Lower lobe of right lung (tissue), 2 donors: ENCODE measurements around the gene WDR45B. TPM values are rescaled to one million over a fixed set of nuclear protein-coding genes. Genes with fewer than 3 reads are reported as not detected.
A peak's percentile ranks its signal among the peaks of the same experiment; 100 is the strongest.

Experiments
- ATAC-seq, 2 donors: fragments of 200-7000 bp; cut with Tn5 transposase; one replicate each; pipeline ENCODE4 v1.9.1; 2020 to 2022; ENCODE audit warnings: mild to moderate bottlenecking in 2 of 2, moderate library complexity in 2 of 2
- DNase-seq: peaks from one replicate; pipeline ENCODE4 v3.0.0-alpha.2; 2020
- H3K27ac ChIP-seq: fragments of 200-600 bp; one replicate; pipeline ENCODE4 v1.8.0; 2022
- H3K27me3 ChIP-seq: fragments of 200-600 bp; one replicate; pipeline ENCODE4 v1.8.0; 2022; ENCODE audit warnings: low read depth
- H3K36me3 ChIP-seq: fragments of 200-600 bp; one replicate; pipeline ENCODE4 v1.8.0; 2022; ENCODE audit warnings: mild to moderate bottlenecking
- H3K4me1 ChIP-seq: fragments of 200-600 bp; one replicate; pipeline ENCODE4 v1.8.0; 2022
- H3K4me3 ChIP-seq: fragments of 200-600 bp; one replicate; pipeline ENCODE4 v1.8.0; 2022; ENCODE audit warnings: mild to moderate bottlenecking
- H3K9me3 ChIP-seq: fragments of 200-600 bp; one replicate; pipeline ENCODE4 v1.8.0; 2022
- intact Hi-C: fragments of 100-400 bp; cut with DNase I; formaldehyde crosslinking; loops from one replicate; pipeline ENCODE4 v1.11.0; 2022
- total RNA-seq: library from RNA; stranded (reverse); fragmentation: NEBNext Ultra II Directional; extraction: Animal tissue kit (Norgen Biotek cat#: 25700); gene quantifications from one replicate; pipeline ENCODE4 v1.2.1, GENCODE V29; 2021
- TF ChIP-seq, protein P1 (sequence below): fragments of 200-600 bp; IDR thresholded peaks from one replicate; pipeline ENCODE4 v1.8.0; 2022; ENCODE audit warnings: antibody characterized with exemption, mild to moderate bottlenecking
- donor health status: DM: no; HTN: yes; CAD: no; lungs with severe emphysema.

Gene WDR45B
- total RNA-seq, 1 donor from 2014 or later = 66.1 TPM

DNA sequence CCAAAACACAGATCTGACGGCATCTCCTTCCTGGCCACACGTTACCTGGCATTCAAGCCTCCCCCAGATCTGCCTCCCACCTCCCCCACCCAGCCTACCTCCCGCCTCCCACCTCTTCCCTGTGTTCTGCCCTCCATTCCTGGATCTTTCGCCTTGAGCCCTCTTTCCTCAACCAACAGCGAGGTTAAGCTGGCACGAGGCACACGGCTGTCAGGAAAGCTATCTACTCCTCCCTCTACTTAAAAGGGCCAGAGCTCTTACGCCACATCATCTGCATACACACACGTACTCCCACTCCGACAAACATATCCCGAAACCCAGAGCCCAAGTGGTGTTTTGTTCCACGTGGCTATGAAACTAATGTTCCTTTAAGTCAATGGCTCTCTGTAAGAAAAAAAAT is 18.0 kb downstream of the WDR45B start:
- Histone ChIP-seq H3K36me3 (peaks cover 76% of the 10 kb centered on the region), H3K27me3 (no peaks in the 10 kb centered on the region), H3K27ac (no peak overlapping the region), H3K4me1 (peaks cover 12% of the 10 kb centered on the region), H3K9me3 (no peaks in the 10 kb centered on the region), H3K4me3 (no peak overlapping the region)
- peak; percentile 7 for DNase-seq
- ATAC-seq = no peak
- TF ChIP-seq, protein P1, sequence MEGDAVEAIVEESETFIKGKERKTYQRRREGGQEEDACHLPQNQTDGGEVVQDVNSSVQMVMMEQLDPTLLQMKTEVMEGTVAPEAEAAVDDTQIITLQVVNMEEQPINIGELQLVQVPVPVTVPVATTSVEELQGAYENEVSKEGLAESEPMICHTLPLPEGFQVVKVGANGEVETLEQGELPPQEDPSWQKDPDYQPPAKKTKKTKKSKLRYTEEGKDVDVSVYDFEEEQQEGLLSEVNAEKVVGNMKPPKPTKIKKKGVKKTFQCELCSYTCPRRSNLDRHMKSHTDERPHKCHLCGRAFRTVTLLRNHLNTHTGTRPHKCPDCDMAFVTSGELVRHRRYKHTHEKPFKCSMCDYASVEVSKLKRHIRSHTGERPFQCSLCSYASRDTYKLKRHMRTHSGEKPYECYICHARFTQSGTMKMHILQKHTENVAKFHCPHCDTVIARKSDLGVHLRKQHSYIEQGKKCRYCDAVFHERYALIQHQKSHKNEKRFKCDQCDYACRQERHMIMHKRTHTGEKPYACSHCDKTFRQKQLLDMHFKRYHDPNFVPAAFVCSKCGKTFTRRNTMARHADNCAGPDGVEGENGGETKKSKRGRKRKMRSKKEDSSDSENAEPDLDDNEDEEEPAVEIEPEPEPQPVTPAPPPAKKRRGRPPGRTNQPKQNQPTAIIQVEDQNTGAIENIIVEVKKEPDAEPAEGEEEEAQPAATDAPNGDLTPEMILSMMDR = no peak
- intact Hi-C loops = no loop called here

DNA sequence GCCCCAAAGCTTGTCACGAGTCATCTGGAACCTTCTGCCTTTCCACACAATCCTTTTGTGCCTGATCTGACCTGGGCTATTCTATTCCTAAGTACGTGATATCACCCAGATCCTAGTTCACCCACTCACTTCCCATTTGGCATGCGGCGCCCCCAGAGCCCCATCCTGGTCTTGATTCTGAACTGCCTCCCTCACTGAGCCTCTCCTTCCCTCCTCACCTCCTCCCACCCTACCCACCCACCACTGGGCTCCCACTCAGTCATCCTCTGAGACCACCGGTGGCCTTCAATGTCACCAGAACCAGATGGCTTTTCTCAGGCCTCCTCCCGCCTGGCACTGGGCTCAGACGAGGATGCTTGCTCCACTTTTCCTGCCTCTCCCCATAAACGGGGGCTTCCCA is 18.5 kb downstream of the WDR45B start:
- DNase-seq (peak; percentile 2), ATAC-seq (no peak)
- Histone ChIP-seq H3K9me3 (no peaks in the 10 kb centered on the region), H3K36me3 (peaks cover 80% of the 10 kb centered on the region), H3K4me1 (peaks cover 12% of the 10 kb centered on the region), H3K27ac (no peak overlapping the region), H3K27me3 (no peaks in the 10 kb centered on the region), H3K4me3 (no peak overlapping the region)
- intact Hi-C loops = no loop called here
- TF ChIP-seq, protein P1 = no peak

DNA sequence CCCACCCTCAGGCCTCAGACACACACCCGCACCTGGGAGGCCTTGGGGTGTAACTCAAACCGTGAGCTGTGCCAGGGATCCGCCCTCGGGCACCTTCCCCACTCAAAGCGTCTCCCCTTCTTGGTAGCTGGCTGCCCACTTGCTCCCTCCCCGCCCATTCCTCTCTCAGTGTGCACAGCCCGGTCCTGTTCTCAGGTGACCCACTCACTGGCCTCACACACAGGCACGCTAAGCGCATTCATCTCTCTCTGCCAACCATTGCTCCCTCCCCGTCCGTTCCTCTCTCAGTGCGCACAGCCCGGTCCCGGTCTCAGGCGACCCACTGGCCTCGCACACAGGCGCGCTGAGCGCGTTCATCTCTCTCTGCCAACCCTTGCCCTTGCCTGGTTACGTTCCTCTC is 20.8 kb downstream of the WDR45B start:
- Histone ChIP-seq H3K9me3 (no peaks in the 10 kb centered on the region), H3K4me1 (peaks cover 12% of the 10 kb centered on the region), H3K36me3 (peaks cover 87% of the 10 kb centered on the region), H3K27ac (no peak overlapping the region), H3K4me3 (no peak overlapping the region), H3K27me3 (no peaks in the 10 kb centered on the region)
- peak in 1 of 2 donors; percentile 8 for ATAC-seq
- intact Hi-C loops = no loop called here
- peak; percentile 39 for DNase-seq
- TF ChIP-seq, protein P1 = no peak

DNA sequence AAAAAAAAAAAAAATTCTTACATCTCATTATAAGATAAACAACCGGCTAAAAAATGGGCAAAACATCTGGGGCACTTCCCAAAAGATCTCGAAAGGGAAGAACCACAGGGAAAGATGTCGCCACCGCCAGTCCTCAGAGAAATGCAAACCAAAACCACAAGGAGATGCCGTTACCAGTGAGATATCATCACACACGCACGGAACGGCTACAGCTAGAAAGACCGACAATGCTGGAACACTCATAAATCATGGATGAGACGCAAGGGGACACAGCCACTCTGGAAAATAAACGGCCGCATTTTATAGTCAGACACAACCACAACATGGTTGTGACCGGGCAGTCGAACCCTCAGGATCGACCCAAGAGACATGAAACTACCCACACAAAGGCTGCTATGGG is 24.5 kb downstream of the WDR45B start:
- Histone ChIP-seq H3K9me3 (no peaks in the 10 kb centered on the region), H3K4me3 (no peak overlapping the region), H3K27ac (no peak overlapping the region), H3K4me1 (peaks cover 12% of the 10 kb centered on the region), H3K36me3 (peaks cover 100% of the 10 kb centered on the region), H3K27me3 (no peaks in the 10 kb centered on the region)
- DNase-seq = peak; percentile 34
- intact Hi-C loops = no loop called here
- ATAC-seq = peak in 1 of 2 donors; percentile 27
- TF ChIP-seq, protein P1 = no peak

DNA sequence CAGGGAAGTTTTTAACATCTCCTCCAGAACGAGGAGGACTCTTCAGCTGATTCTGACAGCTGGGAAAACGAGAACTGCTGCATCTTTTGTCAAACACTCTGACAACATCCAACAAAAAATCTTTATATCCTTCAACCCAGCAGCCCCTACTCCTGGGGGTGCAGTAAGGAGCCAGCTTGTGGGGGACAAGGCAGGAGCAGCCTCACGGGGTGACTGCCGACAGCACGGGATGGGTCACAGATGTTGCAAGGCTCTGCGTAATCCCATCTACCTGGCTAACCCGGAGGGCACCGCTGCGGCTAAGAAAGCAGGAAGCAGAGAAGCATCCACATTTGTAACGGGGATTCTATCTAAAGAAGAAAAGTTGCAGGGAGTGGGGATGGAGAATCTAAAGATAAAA is 28.6 kb downstream of the WDR45B start:
- peaks cover 100% of the 10 kb centered on the region for H3K36me3 ChIP-seq
- H3K27me3 ChIP-seq = no peaks in the 10 kb centered on the region
- H3K9me3 ChIP-seq = no peaks in the 10 kb centered on the region
- no peaks in the 10 kb centered on the region for H3K4me1 ChIP-seq
- H3K27ac ChIP-seq = no peak overlapping the region
- no peak overlapping the region for H3K4me3 ChIP-seq
- DNase-seq (no peak), ATAC-seq (no peak)
- intact Hi-C loops = no loop called here
- TF ChIP-seq, protein P1 = no peak

DNA sequence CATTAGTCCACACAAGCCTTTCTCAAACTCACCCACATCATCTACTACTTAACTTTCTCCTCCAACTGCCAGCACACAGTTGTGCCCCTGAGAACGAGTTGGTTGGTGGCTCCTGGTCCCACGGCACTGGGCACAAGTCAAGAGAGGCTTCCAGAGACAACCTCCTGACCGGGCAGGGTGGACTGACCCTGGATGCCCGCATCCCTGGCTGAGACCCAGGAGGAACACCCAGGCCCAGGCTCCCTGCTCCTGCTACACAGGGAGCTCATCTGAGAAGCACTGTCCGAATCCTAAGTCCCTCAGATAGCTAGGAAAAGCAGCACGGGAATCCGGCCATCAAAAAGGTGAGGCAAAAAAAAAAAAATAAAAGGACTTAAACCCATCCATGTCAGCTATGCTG is 29.0 kb downstream of the WDR45B start:
- no peaks in the 10 kb centered on the region for H3K9me3 ChIP-seq
- H3K4me1 ChIP-seq = no peaks in the 10 kb centered on the region
- no peak overlapping the region for H3K27ac ChIP-seq
- DNase-seq (no peak), ATAC-seq (no peak)
- H3K36me3 ChIP-seq = peaks cover 100% of the 10 kb centered on the region
- TF ChIP-seq, protein P1 = no peak
- no peak overlapping the region for H3K4me3 ChIP-seq
- intact Hi-C loops = no loop called here
- H3K27me3 ChIP-seq = no peaks in the 10 kb centered on the region
